OCI-LY7 (cell line): ENCODE results near the gene ASCL3. TPM values are rescaled to one million over a fixed set of nuclear protein-coding genes. Genes with fewer than 3 reads are reported as not detected.

ENCODE experiments used
- BruUV-seq: library from RNA; stranded (reverse); fragments of 400-500 nt; replicated peaks from 2 replicates; lab custom pipeline; 2021; lab: Mats Ljungman, UMichigan
- CTCF ChIA-PET: fragments of 300-600 bp; sonication (Branson Sonifier 250); formaldehyde crosslinking; loops from one replicate; lab custom pipeline; 2022; ENCODE audit warnings: antibody characterized with exemption; ENCODE audit not compliant: unreplicated experiment; lab: Charles Lee
- POLR2A ChIA-PET: fragments of 300-600 bp; sonication (Branson Sonifier 250); formaldehyde crosslinking; loops from one replicate; lab custom pipeline; 2022; ENCODE audit warnings: antibody characterized with exemption; lab: Charles Lee
- DNase-seq: peaks from one replicate; pipeline ENCODE4 v3.0.0-alpha.2; 2015; ENCODE audit warnings: low spot score
- H2AFZ ChIP-seq: fragments of 200-600 bp; sonication (generic), shearing (Covaris generic); 2 replicates; pipeline ENCODE4 v1.6.1; 2014; ENCODE audit warnings: mild to moderate bottlenecking, antibody characterized with exemption, low read length, moderate library complexity
- H3K27ac ChIP-seq: fragments of 200-600 bp; sonication (generic); 2 replicates; pipeline ENCODE4 v1.5.1; 2014; ENCODE audit warnings: mixed run types, low read depth, mild to moderate bottlenecking, moderate library complexity, low read length, inconsistent platforms; ENCODE audit not compliant: poor library complexity, severe bottlenecking
- H3K36me3 ChIP-seq: fragments of 200-600 bp; sonication (generic); 2 replicates; pipeline ENCODE4 v1.6.1; 2014; ENCODE audit warnings: mild to moderate bottlenecking, antibody characterized with exemption, low read length, moderate library complexity, mixed read lengths; ENCODE audit not compliant: insufficient read depth
- H3K4me1 ChIP-seq: fragments of 200-600 bp; sonication (generic); 2 replicates; pipeline ENCODE4 v1.5.1; 2014; ENCODE audit warnings: mild to moderate bottlenecking, low read length; ENCODE audit not compliant: insufficient read depth, poor library complexity, severe bottlenecking
- H3K4me2 ChIP-seq: fragments of 200-600 bp; sonication (generic); 2 replicates; pipeline ENCODE4 v1.6.1; 2014; ENCODE audit warnings: mild to moderate bottlenecking, low read length
- H3K4me3 ChIP-seq: fragments of 200-600 bp; sonication (generic); 2 replicates; pipeline ENCODE4 v1.5.1; 2014; ENCODE audit warnings: mild to moderate bottlenecking, low read depth, low read length; ENCODE audit not compliant: poor library complexity, severe bottlenecking
- H3K79me2 ChIP-seq: fragments of 200-600 bp; sonication (generic); 2 replicates; pipeline ENCODE4 v1.6.1; 2016; ENCODE audit warnings: low read depth, mild to moderate bottlenecking, low read length, moderate library complexity, mixed read lengths; ENCODE audit not compliant: insufficient read depth
- H3K9me2 ChIP-seq: fragments of 200-600 bp; sonication (generic); 2 replicates; pipeline ENCODE4 v1.6.1; 2016; ENCODE audit warnings: mild to moderate bottlenecking, low read length, mixed read lengths; ENCODE audit not compliant: insufficient read depth
- H3K9me3 ChIP-seq: fragments of 200-600 bp; sonication (generic); 2 replicates; pipeline ENCODE4 v1.6.1; 2014; ENCODE audit warnings: mild to moderate bottlenecking, mixed run types, low read length, mixed read lengths
- H4K20me1 ChIP-seq: fragments of 200-600 bp; sonication (generic); 2 replicates; pipeline ENCODE4 v1.6.1; 2014; ENCODE audit warnings: mild to moderate bottlenecking, antibody characterized with exemption, low read length, moderate library complexity, mixed read lengths; ENCODE audit not compliant: insufficient read depth
- CTCF ChIP-seq: fragments of 200-600 bp; sonication (generic); conservative IDR thresholded peaks from 2 replicates; pipeline ENCODE4 v1.5.1; 2014; ENCODE audit warnings: mild to moderate bottlenecking, antibody characterized with exemption, low read length, moderate library complexity, mixed read lengths
- EZH2phosphoT487 ChIP-seq: fragments of 200-600 bp; sonication (generic); IDR thresholded peaks from 2 replicates; pipeline ENCODE4 v1.6.1; 2018; ENCODE audit warnings: low read depth, borderline replicate concordance, mild to moderate bottlenecking, mixed run types, antibody characterized with exemption, low read length, moderate library complexity, mixed read lengths
- intact Hi-C: fragments of 100-400 bp; cut with micrococcal nuclease; formaldehyde crosslinking; loops from one replicate; pipeline ENCODE4 v1.10.0; 2022; ENCODE audit not compliant: unreplicated experiment
- total RNA-seq, 2 experiments: library from RNA; depleted of rRNA in 1 of 2; stranded (reverse); fragments of >200 nt in 1 of 2; shearing (Covaris generic) in 1 of 2; gene quantifications; 2 replicates each; pipeline ENCODE4 v1.2.3, GENCODE V29; 2014 to 2022

Gene ASCL3
- total RNA-seq, 2 experiments from 2014 or later, result not detected

- POLR2A ChIA-PET, result interaction anchor here (0.6 kb wide), 1 partner anchor 10 kb away, joined by 3 read pairs; no protein-coding TSS in a partner anchor
- no peak for DNase-seq
- TSS peak; percentile 37 for BruUV-seq
- TF ChIP-seq EZH2phosphoT487 (no peak), CTCF (no peak)
- Histone ChIP-seq H3K79me2 (no peaks in the 10 kb centered on the region), H4K20me1 (no peaks in the 10 kb centered on the region), H2AFZ (no peak overlapping the region), H3K4me3 (no peak overlapping the region), H3K27ac (no peak overlapping the region), H3K36me3 (peaks cover 48% of the 10 kb centered on the region; the same call in 1 of the 2 replicates), H3K9me2 (no peaks in the 10 kb centered on the region), H3K4me2 (no peak overlapping the region), H3K9me3 (no peaks in the 10 kb centered on the region), H3K4me1 (no peaks in the 10 kb centered on the region)
- intact Hi-C loops, result no loop called here
- CTCF ChIA-PET, result no interaction called here
These were observed 20.1 kb downstream of the ASCL3 start for GRCh38 chr11:8922691-8923090.

- no peaks in the 10 kb centered on the region for H3K9me3 ChIP-seq
- H3K4me2 ChIP-seq, result no peak overlapping the region
- no peaks in the 10 kb centered on the region for H4K20me1 ChIP-seq
- peaks cover 2% of the 10 kb centered on the region; the same call in 1 of the 2 replicates for H3K79me2 ChIP-seq
- ChIA-PET CTCF (no interaction called here), POLR2A (no interaction called here)
- H3K36me3 ChIP-seq, result peaks cover 61% of the 10 kb centered on the region
- no peak overlapping the region for H3K4me3 ChIP-seq
- no peaks in the 10 kb centered on the region for H3K9me2 ChIP-seq
- H3K27ac ChIP-seq, result no peak overlapping the region
- no TSS peak for BruUV-seq
- TF ChIP-seq EZH2phosphoT487, result no peak
- TF ChIP-seq CTCF, result no peak
- peaks cover 21% of the 10 kb centered on the region for H3K4me1 ChIP-seq
- intact Hi-C loops, result loop anchor here (10.0 kb wide), 1 partner anchor 838 kb away; no protein-coding TSS in a partner anchor
- H2AFZ ChIP-seq, result no peak overlapping the region
- DNase-seq, result no peak
These were observed 25.5 kb downstream of the ASCL3 start for GRCh38 chr11:8917157-8917825.

- Histone ChIP-seq H3K4me1 (peaks cover 23% of the 10 kb centered on the region), H3K4me2 (peak overlapping the region; percentile 76), H3K9me2 (no peaks in the 10 kb centered on the region), H4K20me1 (no peaks in the 10 kb centered on the region), H3K36me3 (peaks cover 40% of the 10 kb centered on the region), H3K79me2 (peaks cover 5% of the 10 kb centered on the region; the same call in 1 of the 2 replicates), H3K4me3 (peak overlapping the region; percentile 57), H3K9me3 (no peaks in the 10 kb centered on the region), H3K27ac (no peak overlapping the region), H2AFZ (peak overlapping the region; percentile 90; the same call in 1 of the 2 replicates)
- ChIA-PET CTCF (interaction anchor here (2.1 kb wide), 1 partner anchor 45 kb away, joined by 8 read pairs; no protein-coding TSS in a partner anchor), POLR2A (interaction anchor here (0.6 to 1.0 kb wide), 3 partner anchors 45 to 310 kb away, joined by 3 to 4 read pairs (median 4); no protein-coding TSS in a partner anchor)
- intact Hi-C loops, result loop anchor here (1.0 to 10.0 kb wide), 6 partner anchors 45 to 840 kb away; partner anchors contain the start of gene ZNF143
- TF ChIP-seq CTCF (peak; percentile 63; the same call in 1 of the 2 replicates), EZH2phosphoT487 (no peak)
- no peak for DNase-seq
- no TSS peak for BruUV-seq
These were observed 28.2 kb downstream of the ASCL3 start for GRCh38 chr11:8914661-8915018.
